WTC11 (cell line): ENCODE measurements around the gene DMBX1. TPM values are rescaled to one million over a fixed set of nuclear protein-coding genes. Genes with fewer than 3 reads are reported as not detected.

ENCODE experiments used
- ATAC-seq: fragments of 200-7000 bp; cut with Tn5 transposase; 2 replicates; pipeline ENCODE4 v1.10.0; 2021; ENCODE audit warnings: mild to moderate bottlenecking, moderate library complexity
- CTCF ChIA-PET: fragments of 300-600 bp; sonication (Branson Sonifier 250); formaldehyde crosslinking; loops from one replicate; lab custom pipeline; 2021; ENCODE audit warnings: antibody characterized with exemption; lab: Charles Lee
- POLR2A ChIA-PET: fragments of 350-600 bp; sonication (Branson Sonifier 250); formaldehyde crosslinking; loops from one replicate; lab custom pipeline; 2021; ENCODE audit warnings: antibody characterized with exemption; lab: Charles Lee
- DNase-seq: peaks from one replicate; pipeline ENCODE4 v3.0.0; 2021; ENCODE audit warnings: low spot score
- H3K27ac Mint-ChIP-seq: 2 replicates; pipeline ENCODE4 v1.8.0; 2021; ENCODE audit warnings: mixed read lengths
- H3K27me3 Mint-ChIP-seq: 2 replicates; pipeline ENCODE4 v1.8.0; 2021; ENCODE audit warnings: low read depth, mild to moderate bottlenecking, moderate library complexity, mixed read lengths
- H3K36me3 Mint-ChIP-seq: 2 replicates; pipeline ENCODE4 v1.8.0; 2021; ENCODE audit warnings: mixed read lengths
- H3K4me1 Mint-ChIP-seq: 2 replicates; pipeline ENCODE4 v1.8.0; 2022; ENCODE audit warnings: mixed read lengths
- H3K4me3 Mint-ChIP-seq: 2 replicates; pipeline ENCODE4 v1.8.0; 2021; ENCODE audit warnings: mild to moderate bottlenecking, moderate library complexity, mixed read lengths
- H3K9me3 Mint-ChIP-seq: 2 replicates; pipeline ENCODE4 v1.8.0; 2021; ENCODE audit warnings: mixed read lengths
- ATF3 ChIP-seq: sonication (generic); formaldehyde crosslinking; conservative IDR thresholded peaks from 2 replicates; pipeline ENCODE4 v1.8.1; 2022; ENCODE audit warnings: mild to moderate bottlenecking, missing genetic modification reagents
- CBFB ChIP-seq: sonication (generic); formaldehyde crosslinking; IDR thresholded peaks from 2 replicates; pipeline ENCODE4 v1.8.1; 2022; ENCODE audit warnings: mild to moderate bottlenecking, low read depth, missing genetic modification reagents
- CDX4 ChIP-seq: fragments of 250-450 bp; sonication (Bioruptor Pico); IDR thresholded peaks from 2 replicates; pipeline ENCODE4 v1.9.0; 2021; ENCODE audit warnings: moderate library complexity, mild to moderate bottlenecking, inconsistent platforms, borderline replicate concordance
- CREB1 ChIP-seq: sonication (generic); formaldehyde crosslinking; IDR thresholded peaks from 2 replicates; pipeline ENCODE4 v1.8.0; 2023; ENCODE audit warnings: mild to moderate bottlenecking, missing genetic modification reagents
- CREM ChIP-seq: sonication (generic); formaldehyde crosslinking; IDR thresholded peaks from 2 replicates; pipeline ENCODE4 v1.8.1; 2022; ENCODE audit warnings: mild to moderate bottlenecking, missing genetic modification reagents, moderate library complexity
- E2F1 ChIP-seq: sonication (generic); formaldehyde crosslinking; IDR thresholded peaks from 2 replicates; pipeline ENCODE4 v1.8.0; 2022; ENCODE audit warnings: mild to moderate bottlenecking, missing genetic modification reagents
- ERG ChIP-seq: fragments of 250-450 bp; sonication (Bioruptor Pico); IDR thresholded peaks from 2 replicates; pipeline ENCODE4 v1.8.0; 2021; ENCODE audit warnings: mild to moderate bottlenecking
- ETV6 ChIP-seq: sonication (generic); formaldehyde crosslinking; IDR thresholded peaks from 2 replicates; pipeline ENCODE4 v1.8.1; 2022; ENCODE audit warnings: mild to moderate bottlenecking, missing genetic modification reagents
- FOXJ3 ChIP-seq: sonication (generic); formaldehyde crosslinking; IDR thresholded peaks from 2 replicates; pipeline ENCODE4 v1.9.0; 2021; ENCODE audit warnings: missing genetic modification reagents, mild to moderate bottlenecking, borderline replicate concordance
- FOXK1 ChIP-seq: sonication (generic); formaldehyde crosslinking; IDR thresholded peaks from 2 replicates; pipeline ENCODE4 v1.8.0; 2022; ENCODE audit warnings: mild to moderate bottlenecking, moderate library complexity, missing genetic modification reagents
- FOXP1 ChIP-seq: sonication (generic); formaldehyde crosslinking; IDR thresholded peaks from 2 replicates; pipeline ENCODE4 v1.8.0; 2022; ENCODE audit warnings: missing genetic modification reagents, mild to moderate bottlenecking, moderate library complexity, borderline replicate concordance
- GTF2I ChIP-seq: fragments of 250-450 bp; sonication (Bioruptor Pico); conservative IDR thresholded peaks from 2 replicates; pipeline ENCODE4 v1.4.0; 2021; ENCODE audit warnings: mild to moderate bottlenecking
- IRF1 ChIP-seq: sonication (generic); formaldehyde crosslinking; IDR thresholded peaks from 2 replicates; pipeline ENCODE4 v1.8.0; 2023; ENCODE audit warnings: missing genetic modification reagents
- IRF2 ChIP-seq: sonication (generic); formaldehyde crosslinking; IDR thresholded peaks from 2 replicates; pipeline ENCODE4 v1.8.0; 2022; ENCODE audit warnings: low read depth, missing genetic modification reagents, borderline replicate concordance
- NFATC4 ChIP-seq: fragments of 250-450 bp; sonication (Bioruptor Pico); IDR thresholded peaks from 2 replicates; pipeline ENCODE4 v1.9.0; 2021; ENCODE audit warnings: mild to moderate bottlenecking
- NR2C2 ChIP-seq: sonication (generic); formaldehyde crosslinking; IDR thresholded peaks from 2 replicates; pipeline ENCODE4 v1.8.0; 2022; ENCODE audit warnings: mild to moderate bottlenecking, missing genetic modification reagents
- SP1 ChIP-seq: sonication (generic); formaldehyde crosslinking; conservative IDR thresholded peaks from 2 replicates; pipeline ENCODE4 v1.8.1; 2022; ENCODE audit warnings: missing genetic modification reagents
- TEAD4 ChIP-seq: sonication (generic); formaldehyde crosslinking; IDR thresholded peaks from 2 replicates; pipeline ENCODE4 v1.8.0; 2022; ENCODE audit warnings: mild to moderate bottlenecking, missing genetic modification reagents
- USF2 ChIP-seq: sonication (generic); formaldehyde crosslinking; IDR thresholded peaks from 2 replicates; pipeline ENCODE4 v1.8.1; 2023; ENCODE audit warnings: mild to moderate bottlenecking, missing genetic modification reagents, moderate library complexity
- ZMAT4 ChIP-seq: fragments of 250-450 bp; sonication (Bioruptor Pico); IDR thresholded peaks from 2 replicates; pipeline ENCODE4 v1.9.0; 2021; ENCODE audit warnings: mild to moderate bottlenecking
- ZNF138 ChIP-seq: sonication (generic); formaldehyde crosslinking; conservative IDR thresholded peaks from 2 replicates; pipeline ENCODE4 v1.8.1; 2022; ENCODE audit warnings: mild to moderate bottlenecking, moderate library complexity, missing genetic modification reagents
- ZNF232 ChIP-seq: sonication (generic); formaldehyde crosslinking; IDR thresholded peaks from 2 replicates; pipeline ENCODE4 v1.8.0; 2022; ENCODE audit warnings: mild to moderate bottlenecking, missing genetic modification reagents
- ZNF263 ChIP-seq: sonication (generic); formaldehyde crosslinking; IDR thresholded peaks from 2 replicates; pipeline ENCODE4 v1.8.1; 2022; ENCODE audit warnings: low read depth, mild to moderate bottlenecking, moderate library complexity, missing genetic modification reagents
- ZNF532 ChIP-seq: fragments of 250-450 bp; sonication (Bioruptor Pico); IDR thresholded peaks from 2 replicates; pipeline ENCODE4 v1.9.0; 2021; ENCODE audit warnings: mild to moderate bottlenecking, borderline replicate concordance
- ZNF671 ChIP-seq: fragments of 250-450 bp; sonication (Bioruptor Pico); IDR thresholded peaks from 2 replicates; pipeline ENCODE4 v1.8.0; 2021; ENCODE audit warnings: mild to moderate bottlenecking
- ZSCAN18 ChIP-seq: fragments of 250-450 bp; sonication (Bioruptor Pico); IDR thresholded peaks from 2 replicates; pipeline ENCODE4 v2.1.2; 2022; ENCODE audit warnings: mild to moderate bottlenecking, moderate library complexity
- total RNA-seq: library from RNA; stranded (reverse); gene quantifications from 3 replicates; pipeline ENCODE4 v1.2.3, GENCODE V29; 2021

Gene DMBX1
- total RNA-seq, 1 experiment from 2014 or later, result 3.7 TPM

- ATAC-seq, result no peak
- Mint-ChIP-seq H3K9me3 (no peaks in the 10 kb centered on the region), H3K27me3 (peaks cover 78% of the 10 kb centered on the region), H3K4me3 (no peak overlapping the region), H3K27ac (no peak overlapping the region), H3K36me3 (peaks cover 2% of the 10 kb centered on the region; the same call in 1 of the 2 replicates), H3K4me1 (peaks cover 38% of the 10 kb centered on the region)
- no peak for TF ChIP-seq FOXP1
- TF ChIP-seq USF2 (CRISPR knock-in tag), result no peak
- TF ChIP-seq TEAD4 (CRISPR knock-in tag), result no peak
- no peak for TF ChIP-seq SP1
- TF ChIP-seq CREM (CRISPR knock-in tag), result no peak
- no peak for TF ChIP-seq NFATC4 (CRISPR knock-in tag)
- no peak for TF ChIP-seq CDX4 (CRISPR knock-in tag)
- no peak for TF ChIP-seq ZNF263
- TF ChIP-seq NR2C2 (CRISPR knock-in tag), result no peak
- no peak for TF ChIP-seq ZNF532 (CRISPR knock-in tag)
- TF ChIP-seq ZNF671 (CRISPR knock-in tag), result no peak
- no peak for TF ChIP-seq ZSCAN18 (CRISPR knock-in tag)
- TF ChIP-seq IRF2 (CRISPR knock-in tag), result no peak
- TF ChIP-seq ZMAT4 (CRISPR knock-in tag), result no peak
- TF ChIP-seq ERG (CRISPR knock-in tag), result no peak
- no peak for TF ChIP-seq CBFB
- no peak for TF ChIP-seq FOXJ3 (CRISPR knock-in tag)
- TF ChIP-seq ETV6, result no peak
- CTCF ChIA-PET, result interaction anchor here (0.5 to 3.3 kb wide), 10 partner anchors 14 to 88 kb away, joined by 3 to 30 read pairs (median 4); no protein-coding TSS in a partner anchor
- DNase-seq, result no peak
- POLR2A ChIA-PET, result no interaction called here
Measured at GRCh38 chr1:46494910-46495309, 5.3 kb downstream of the DMBX1 start.

GRCh38 chr1:46495778-46496177 is 6.1 kb downstream of the DMBX1 start:
- no peak overlapping the region for H3K27ac Mint-ChIP-seq
- peaks cover 2% of the 10 kb centered on the region; the same call in 1 of the 2 replicates for H3K36me3 Mint-ChIP-seq
- H3K4me3 Mint-ChIP-seq, result no peak overlapping the region
- CTCF ChIA-PET, result interaction anchor here (0.6 to 3.3 kb wide), 8 partner anchors 16 to 89 kb away, joined by 3 to 30 read pairs (median 3); no protein-coding TSS in a partner anchor
- DNase-seq (no peak), ATAC-seq (no peak)
- peaks cover 42% of the 10 kb centered on the region for H3K4me1 Mint-ChIP-seq
- peaks cover 70% of the 10 kb centered on the region for H3K27me3 Mint-ChIP-seq
- no peaks in the 10 kb centered on the region for H3K9me3 Mint-ChIP-seq
- POLR2A ChIA-PET, result no interaction called here
- TF ChIP-seq E2F1 (CRISPR knock-in tag) (no peak), FOXK1 (CRISPR knock-in tag) (no peak), IRF1 (CRISPR knock-in tag) (no peak), TEAD4 (CRISPR knock-in tag) (no peak), ATF3 (no peak), ZNF232 (CRISPR knock-in tag) (no peak), GTF2I (CRISPR knock-in tag) (no peak), ZNF138 (CRISPR knock-in tag) (no peak), CREB1 (CRISPR knock-in tag) (no peak)
